Skeletal muscle tissue (tissue), 4 donors: ENCODE data around the gene VPREB1. TPM values are rescaled to one million over a fixed set of nuclear protein-coding genes. Genes with fewer than 3 reads are reported as not detected.

Experiments
- H3K27ac ChIP-seq: one replicate; pipeline ENCODE4 v1.7.0; 2013; ENCODE audit warnings: mild to moderate bottlenecking, low read depth, low read length, inconsistent platforms
- H3K27me3 ChIP-seq, 3 donors: one replicate each; pipeline ENCODE4 v1.7.0; 2013; ENCODE audit warnings: low read length in 3 of 3; ENCODE audit not compliant: control insufficient read depth in 3 of 3, insufficient read depth in 3 of 3
- H3K36me3 ChIP-seq, 3 donors: one replicate each; pipeline ENCODE4 v1.7.0; 2013; ENCODE audit warnings: low read length in 3 of 3; ENCODE audit not compliant: control insufficient read depth in 3 of 3, insufficient read depth in 3 of 3
- H3K4me1 ChIP-seq, 3 donors: one replicate each; pipeline ENCODE4 v1.7.0; 2013; ENCODE audit warnings: low read length in 3 of 3, mild to moderate bottlenecking in 3 of 3; ENCODE audit not compliant: control insufficient read depth in 3 of 3, insufficient read depth in 3 of 3
- H3K4me3 ChIP-seq, 3 donors: one replicate each; pipeline ENCODE4 v1.7.0; 2013; ENCODE audit warnings: low read length in 3 of 3
- H3K9ac ChIP-seq, 3 donors: one replicate each; pipeline ENCODE4 v1.7.0; 2013; ENCODE audit warnings: low read length in 3 of 3, mild to moderate bottlenecking in 3 of 3, moderate library complexity in 2 of 3, low read depth in 1 of 3
- H3K9me3 ChIP-seq, 3 donors: one replicate each; pipeline ENCODE4 v1.7.0; 2013; ENCODE audit warnings: low read length in 3 of 3; ENCODE audit not compliant: control insufficient read depth in 3 of 3
- total RNA-seq: library from RNA; depleted of rRNA; stranded (reverse); fragments of >200 nt; gene quantifications from one replicate; pipeline ENCODE4 v1.2.3, GENCODE V29; 2014
- donor health status: Osteomylitis.

VPREB1 gene
- total RNA-seq, 1 donor from 2014 or later, result not detected

- Histone ChIP-seq H3K36me3 (no peaks in the 10 kb centered on the region), H3K4me1 (no peaks in the 10 kb centered on the region), H3K4me3 (no peak overlapping the region), H3K9me3 (no peaks in the 10 kb centered on the region), H3K27ac (no peak overlapping the region), H3K27me3 (peaks cover 0 to 8% (median 6%) of the 10 kb centered on the region in 3 donors), H3K9ac (no peak overlapping the region)
Observed at GRCh38 chr22:22229683-22230420, 14.7 kb upstream of the VPREB1 start.

- Histone ChIP-seq H3K36me3 (no peaks in the 10 kb centered on the region), H3K27me3 (peaks cover 0 to 10% (median 8%) of the 10 kb centered on the region in 3 donors), H3K4me1 (no peaks in the 10 kb centered on the region), H3K4me3 (no peak overlapping the region), H3K27ac (no peak overlapping the region), H3K9ac (no peak overlapping the region), H3K9me3 (no peaks in the 10 kb centered on the region)
Observed at GRCh38 chr22:22230438-22230837, 14.1 kb upstream of the VPREB1 start.

- H3K27ac ChIP-seq, result no peak overlapping the region
- no peaks in the 10 kb centered on the region for H3K4me1 ChIP-seq
- H3K27me3 ChIP-seq, result peaks cover 2 to 13% (median 8%) of the 10 kb centered on the region in 3 donors
- no peaks in the 10 kb centered on the region for H3K9me3 ChIP-seq
- H3K36me3 ChIP-seq, result no peaks in the 10 kb centered on the region
- H3K4me3 ChIP-seq, result no peak overlapping the region
- no peak overlapping the region for H3K9ac ChIP-seq
Observed at GRCh38 chr22:22233081-22233480, 11.5 kb upstream of the VPREB1 start.

GRCh38 chr22:22235558-22235957 is 9.0 kb upstream of the VPREB1 start:
- Histone ChIP-seq H3K27me3 (peaks cover 10 to 16% (median 11%) of the 10 kb centered on the region in 3 donors), H3K4me1 (no peaks in the 10 kb centered on the region), H3K9me3 (no peaks in the 10 kb centered on the region), H3K9ac (no peak overlapping the region), H3K36me3 (no peaks in the 10 kb centered on the region), H3K4me3 (no peak overlapping the region), H3K27ac (no peak overlapping the region)

GRCh38 chr22:22237521-22237920 is 7.1 kb upstream of the VPREB1 start:
- Histone ChIP-seq H3K27me3 (peaks cover 14 to 28% (median 18%) of the 10 kb centered on the region in 3 donors), H3K9me3 (no peaks in the 10 kb centered on the region), H3K4me1 (no peaks in the 10 kb centered on the region)

GRCh38 chr22:22239311-22239939 is 5.2 kb upstream of the VPREB1 start:
- Histone ChIP-seq H3K9me3 (no peaks in the 10 kb centered on the region), H3K27ac (no peak overlapping the region), H3K36me3 (no peaks in the 10 kb centered on the region), H3K27me3 (peaks cover 14 to 39% (median 23%) of the 10 kb centered on the region in 3 donors), H3K9ac (no peak overlapping the region), H3K4me3 (no peak overlapping the region), H3K4me1 (no peaks in the 10 kb centered on the region)

More at GRCh38 chr22:22237521-22237920, 7.1 kb upstream of the VPREB1 start:
- no peak overlapping the region for H3K27ac ChIP-seq
- no peak overlapping the region for H3K9ac ChIP-seq
- H3K4me3 ChIP-seq, result no peak overlapping the region
- no peaks in the 10 kb centered on the region for H3K36me3 ChIP-seq

- Histone ChIP-seq H3K9ac (no peak overlapping the region), H3K9me3 (no peaks in the 10 kb centered on the region), H3K4me3 (no peak overlapping the region), H3K27ac (no peak overlapping the region), H3K27me3 (peaks cover 16 to 44% (median 28%) of the 10 kb centered on the region in 3 donors), H3K36me3 (no peaks in the 10 kb centered on the region), H3K4me1 (no peaks in the 10 kb centered on the region)
Observed at GRCh38 chr22:22241554-22241898, 3.1 kb upstream of the VPREB1 start.

- H3K27ac ChIP-seq, result no peak overlapping the region
- no peak overlapping the region for H3K9ac ChIP-seq
- no peaks in the 10 kb centered on the region for H3K4me1 ChIP-seq
- H3K27me3 ChIP-seq, result peaks cover 18 to 48% (median 28%) of the 10 kb centered on the region in 3 donors
- H3K36me3 ChIP-seq, result no peaks in the 10 kb centered on the region
- no peak overlapping the region for H3K4me3 ChIP-seq
- no peaks in the 10 kb centered on the region for H3K9me3 ChIP-seq
Observed at GRCh38 chr22:22242488-22242887, 2.1 kb upstream of the VPREB1 start.

GRCh38 chr22:22243033-22243680 is 1.4 kb upstream of the VPREB1 start:
- H3K9ac ChIP-seq, result no peak overlapping the region
- no peaks in the 10 kb centered on the region for H3K9me3 ChIP-seq
- no peaks in the 10 kb centered on the region for H3K4me1 ChIP-seq
- no peak overlapping the region for H3K27ac ChIP-seq
- peaks cover 18 to 44% (median 28%) of the 10 kb centered on the region in 3 donors for H3K27me3 ChIP-seq
- no peak overlapping the region for H3K4me3 ChIP-seq
- H3K36me3 ChIP-seq, result no peaks in the 10 kb centered on the region
